ENCODE measurements around the gene FGD6. TPM values are rescaled to one million over a fixed set of nuclear protein-coding genes. Genes with fewer than 3 reads are reported as not detected.
"Not testable (repeated sequence)": the region's sequence is repeated elsewhere in the genome, so short reads cannot be mapped to it uniquely, and the experiment has no call there.

The FGD6 gene
- total RNA-seq, 1 experiment from 2014 or later = 66.6 TPM

DNA sequence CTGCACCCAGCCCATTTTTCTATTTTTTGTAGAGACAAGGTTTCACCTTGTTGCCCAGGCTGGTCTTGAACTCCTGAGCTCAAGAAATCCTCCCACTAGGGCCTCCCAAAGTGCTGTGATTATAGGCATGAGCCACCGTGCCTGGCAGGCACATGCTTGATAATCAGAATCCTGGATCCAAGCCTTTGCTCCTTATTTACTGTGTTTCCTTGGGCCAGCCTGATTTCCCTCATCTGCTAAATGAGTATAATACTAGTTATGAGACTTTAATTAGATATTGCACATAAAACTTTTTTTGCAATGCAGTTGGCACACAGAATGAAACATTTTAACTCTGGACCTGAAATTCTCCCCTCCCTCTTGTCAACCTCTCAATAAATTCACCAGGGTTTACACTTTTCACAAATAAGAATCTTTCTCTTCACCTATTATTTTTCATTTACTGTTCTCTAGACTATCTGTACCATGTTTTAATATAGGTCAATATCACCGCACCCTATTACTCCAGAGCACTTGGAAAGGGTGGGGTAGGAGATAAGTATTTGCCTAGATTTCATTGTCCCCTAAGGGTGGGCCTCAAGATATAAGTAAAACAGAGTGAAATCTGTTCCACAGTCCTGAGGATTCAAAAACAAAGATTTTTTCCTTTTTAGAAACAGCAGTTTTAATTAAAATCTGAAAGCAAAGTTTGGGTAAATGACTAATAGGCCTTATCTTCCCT, 74.7 kb downstream of the FGD6 start:
- Mint-ChIP-seq H3K36me3 (ENCODE audit: insufficient read depth, unreplicated experiment) (peaks cover 56% of the 10 kb centered on the region), H3K9me3 (ENCODE audit: low read depth, unreplicated experiment) (no peaks in the 10 kb centered on the region), H3K4me1 (ENCODE audit: low read depth, unreplicated experiment) (peaks cover 9% of the 10 kb centered on the region), H3K27me3 (ENCODE audit: unreplicated experiment) (no peaks in the 10 kb centered on the region), H3K27ac (ENCODE audit: unreplicated experiment) (peak overlapping the region; percentile 11), H3K4me3 (ENCODE audit: low read depth, unreplicated experiment) (no peak overlapping the region)
- intact Hi-C loops (cut with micrococcal nuclease; ENCODE audit: unreplicated experiment) = no loop called here
- CTCF ChIA-PET = no interaction called here
- TF ChIP-seq, protein P1, sequence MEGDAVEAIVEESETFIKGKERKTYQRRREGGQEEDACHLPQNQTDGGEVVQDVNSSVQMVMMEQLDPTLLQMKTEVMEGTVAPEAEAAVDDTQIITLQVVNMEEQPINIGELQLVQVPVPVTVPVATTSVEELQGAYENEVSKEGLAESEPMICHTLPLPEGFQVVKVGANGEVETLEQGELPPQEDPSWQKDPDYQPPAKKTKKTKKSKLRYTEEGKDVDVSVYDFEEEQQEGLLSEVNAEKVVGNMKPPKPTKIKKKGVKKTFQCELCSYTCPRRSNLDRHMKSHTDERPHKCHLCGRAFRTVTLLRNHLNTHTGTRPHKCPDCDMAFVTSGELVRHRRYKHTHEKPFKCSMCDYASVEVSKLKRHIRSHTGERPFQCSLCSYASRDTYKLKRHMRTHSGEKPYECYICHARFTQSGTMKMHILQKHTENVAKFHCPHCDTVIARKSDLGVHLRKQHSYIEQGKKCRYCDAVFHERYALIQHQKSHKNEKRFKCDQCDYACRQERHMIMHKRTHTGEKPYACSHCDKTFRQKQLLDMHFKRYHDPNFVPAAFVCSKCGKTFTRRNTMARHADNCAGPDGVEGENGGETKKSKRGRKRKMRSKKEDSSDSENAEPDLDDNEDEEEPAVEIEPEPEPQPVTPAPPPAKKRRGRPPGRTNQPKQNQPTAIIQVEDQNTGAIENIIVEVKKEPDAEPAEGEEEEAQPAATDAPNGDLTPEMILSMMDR (IDR thresholded peaks at IDR 0.05; ENCODE audit: unreplicated experiment) = no peak
- no TSS peak for BruUV-seq (replicated peaks)
- no peak for DNase-seq

DNA sequence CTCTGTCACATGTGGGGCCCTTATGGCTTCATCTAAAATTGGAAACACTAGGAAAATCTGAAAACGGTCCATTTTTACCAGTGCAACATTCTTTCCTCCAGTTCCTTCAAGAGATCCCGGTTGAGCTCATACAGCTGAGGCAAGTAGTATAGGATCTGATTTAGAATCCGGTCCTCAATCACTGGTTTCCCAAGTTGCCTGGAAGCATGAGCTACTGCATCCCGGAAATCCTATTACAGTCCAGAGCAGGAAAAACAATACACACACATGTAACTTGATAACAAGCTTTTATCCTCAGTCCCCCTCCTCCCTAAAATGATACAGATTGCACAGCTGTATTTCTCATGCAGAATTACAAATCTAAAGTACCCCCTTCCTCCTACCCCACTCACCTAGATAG, 76.0 kb downstream of the FGD6 start:
- CTCF ChIA-PET = interaction anchor here (1.0 kb wide), 1 partner anchor 393 kb away, joined by 4 read pairs; no protein-coding TSS in a partner anchor
- DNase-seq = no peak
- Mint-ChIP-seq H3K27me3 (ENCODE audit: unreplicated experiment) (no peaks in the 10 kb centered on the region), H3K27ac (ENCODE audit: unreplicated experiment) (no peak overlapping the region), H3K4me3 (ENCODE audit: low read depth, unreplicated experiment) (no peak overlapping the region), H3K9me3 (ENCODE audit: low read depth, unreplicated experiment) (no peaks in the 10 kb centered on the region), H3K36me3 (ENCODE audit: insufficient read depth, unreplicated experiment) (peaks cover 64% of the 10 kb centered on the region), H3K4me1 (ENCODE audit: low read depth, unreplicated experiment) (no peaks in the 10 kb centered on the region)
- TF ChIP-seq, protein P1 (IDR thresholded peaks at IDR 0.05; ENCODE audit: unreplicated experiment) = no peak
- BruUV-seq (replicated peaks) = no TSS peak
- intact Hi-C loops (cut with micrococcal nuclease; ENCODE audit: unreplicated experiment) = no loop called here

DNA sequence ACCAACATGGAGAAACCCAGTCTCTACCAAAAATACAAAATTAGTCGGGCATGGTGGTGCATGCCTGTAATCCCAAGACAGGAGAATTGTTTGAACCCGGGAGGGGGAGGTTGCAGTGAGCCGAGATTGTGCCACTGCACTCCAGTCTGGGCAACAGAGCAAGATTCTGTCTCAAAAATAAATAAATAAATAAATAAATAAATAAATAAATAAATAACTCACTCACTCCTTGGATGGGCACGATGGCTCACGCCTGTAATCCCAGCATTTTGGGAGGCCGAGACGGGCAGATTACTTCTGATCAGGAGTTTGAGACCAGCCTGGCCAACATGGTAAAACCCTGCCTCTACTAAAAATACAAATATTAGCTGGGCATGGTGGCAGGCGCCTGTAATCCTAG, 79.2 kb downstream of the FGD6 start:
- intact Hi-C loops (cut with micrococcal nuclease; ENCODE audit: unreplicated experiment); CTCF ChIA-PET; H3K9me3 Mint-ChIP-seq (ENCODE audit: low read depth, unreplicated experiment); BruUV-seq (replicated peaks); H3K27me3 Mint-ChIP-seq (ENCODE audit: unreplicated experiment); DNase-seq; H3K27ac Mint-ChIP-seq (ENCODE audit: unreplicated experiment); H3K4me3 Mint-ChIP-seq (ENCODE audit: low read depth, unreplicated experiment); H3K4me1 Mint-ChIP-seq (ENCODE audit: low read depth, unreplicated experiment): not testable (repeated sequence)
- H3K36me3 Mint-ChIP-seq (ENCODE audit: insufficient read depth, unreplicated experiment) = peaks cover 59% of the 10 kb centered on the region

DNA sequence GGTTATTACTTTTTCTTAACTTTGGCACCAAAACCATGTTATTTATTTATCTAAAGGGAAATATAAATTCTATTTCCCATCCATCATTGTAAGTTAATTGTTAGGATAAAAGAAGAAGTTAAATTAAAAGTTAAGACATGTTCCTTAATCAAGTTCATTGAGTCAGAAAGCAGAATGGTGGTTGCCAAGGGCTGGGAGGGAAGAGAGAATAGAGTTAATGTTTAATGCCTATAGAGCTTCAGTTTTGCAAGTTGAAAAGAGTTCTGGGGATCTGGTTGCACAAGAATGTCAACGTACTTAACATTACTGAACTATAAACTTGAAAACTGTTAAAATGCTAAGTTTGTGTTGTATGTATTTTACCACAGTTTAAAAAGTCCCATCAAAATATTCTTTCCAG, 80.7 kb downstream of the FGD6 start:
- no peak for DNase-seq
- intact Hi-C loops (cut with micrococcal nuclease; ENCODE audit: unreplicated experiment) = no loop called here
- CTCF ChIA-PET = no interaction called here
- Mint-ChIP-seq H3K36me3 (ENCODE audit: insufficient read depth, unreplicated experiment) (peaks cover 50% of the 10 kb centered on the region), H3K4me3 (ENCODE audit: low read depth, unreplicated experiment) (no peak overlapping the region), H3K4me1 (ENCODE audit: low read depth, unreplicated experiment) (no peaks in the 10 kb centered on the region), H3K9me3 (ENCODE audit: low read depth, unreplicated experiment) (no peaks in the 10 kb centered on the region), H3K27me3 (ENCODE audit: unreplicated experiment) (no peaks in the 10 kb centered on the region), H3K27ac (ENCODE audit: unreplicated experiment) (no peak overlapping the region)
- TF ChIP-seq, protein P1 (IDR thresholded peaks at IDR 0.05; ENCODE audit: unreplicated experiment) = no peak
- BruUV-seq (replicated peaks) = no TSS peak

DNA sequence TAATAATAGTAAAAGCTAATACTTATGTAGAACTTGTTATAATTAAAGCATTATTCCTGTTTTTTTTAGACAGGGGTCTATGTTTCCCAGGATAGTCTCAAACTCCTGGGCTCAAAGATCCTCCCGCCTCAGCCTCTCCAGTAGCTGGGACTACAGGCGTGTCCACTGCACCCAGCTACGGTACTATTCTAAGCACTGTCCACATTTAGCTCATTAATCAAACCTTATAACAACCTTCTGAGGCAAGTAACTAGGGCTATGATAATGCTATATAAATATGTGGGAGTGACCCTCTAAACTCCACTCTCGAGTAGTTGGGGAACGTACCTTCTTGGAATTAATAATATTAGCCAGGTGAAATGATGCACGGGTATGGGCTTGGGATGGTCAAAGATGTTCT, 83.2 kb downstream of the FGD6 start:
- BruUV-seq (replicated peaks) = no TSS peak
- no peaks in the 10 kb centered on the region for H3K9me3 Mint-ChIP-seq (ENCODE audit: low read depth, unreplicated experiment)
- H3K4me1 Mint-ChIP-seq (ENCODE audit: low read depth, unreplicated experiment) = no peaks in the 10 kb centered on the region

More for the DNA sequence above, 83.2 kb downstream of the FGD6 start:
- Mint-ChIP-seq H3K36me3 (ENCODE audit: insufficient read depth, unreplicated experiment) (peaks cover 30% of the 10 kb centered on the region), H3K4me3 (ENCODE audit: low read depth, unreplicated experiment) (no peak overlapping the region), H3K27me3 (ENCODE audit: unreplicated experiment) (no peaks in the 10 kb centered on the region), H3K27ac (ENCODE audit: unreplicated experiment) (no peak overlapping the region)
- intact Hi-C loops (cut with micrococcal nuclease; ENCODE audit: unreplicated experiment) = no loop called here
- DNase-seq = no peak
- CTCF ChIA-PET = no interaction called here
- TF ChIP-seq, protein P1 (IDR thresholded peaks at IDR 0.05; ENCODE audit: unreplicated experiment) = no peak
